HepG2 (cell line): Measurements from ENCODE around the gene GPR65. TPM values are rescaled to one million over a fixed set of nuclear protein-coding genes. Genes with fewer than 3 reads are reported as not detected.

ENCODE experiments used
- DNMT3B ChIP-seq: conservative IDR thresholded peaks from 2 replicates; pipeline ENCODE4 v1.6.1; 2016; ENCODE audit warnings: missing biosample characterization, control low read depth
- ELF4 ChIP-seq: sonication (generic); formaldehyde crosslinking; IDR thresholded peaks from 2 replicates; pipeline ENCODE4 v1.5.0; 2020; ENCODE audit warnings: missing genetic modification reagents, mild to moderate bottlenecking, moderate library complexity, borderline replicate concordance
- FOSL2 ChIP-seq: sonication (generic); formaldehyde crosslinking; IDR thresholded peaks from 2 replicates; pipeline ENCODE4 v1.4.0; 2020; ENCODE audit warnings: missing genetic modification reagents
- KLF13 ChIP-seq: sonication (generic); formaldehyde crosslinking; IDR thresholded peaks from 2 replicates; pipeline ENCODE4 v1.4.0; 2020; ENCODE audit warnings: mild to moderate bottlenecking, missing genetic modification reagents
- LCORL ChIP-seq, 2 experiments: fragments of 450-650 bp in 1 of 2; sonication (generic) in 1 of 2; formaldehyde crosslinking in 1 of 2; IDR thresholded peaks; 2 replicates each; pipeline versions ENCODE4 v1.5.0 to v1.6.1; 2017 to 2020; ENCODE audit warnings: antibody characterized with exemption in 1 of 2, missing genetic modification reagents in 1 of 2
- MAFK ChIP-seq, 2 experiments: IDR thresholded peaks in 1 of 2; conservative IDR thresholded peaks in 1 of 2; 2 replicates each; pipeline ENCODE4 v1.6.1; 2011; ENCODE audit warnings: improper control_type of control experiment in 2 of 2, low read length in 2 of 2
- MTA3 ChIP-seq: sonication (generic); formaldehyde crosslinking; IDR thresholded peaks from 2 replicates; pipeline ENCODE4 v1.4.0; 2020; ENCODE audit warnings: missing genetic modification reagents
- ONECUT2 ChIP-seq: sonication (generic); formaldehyde crosslinking; IDR thresholded peaks from 2 replicates; pipeline ENCODE4 v1.4.0; 2020; ENCODE audit warnings: missing genetic modification reagents
- PHF5A ChIP-seq: IDR thresholded peaks from one replicate; pipeline ENCODE4 v1.6.1; 2018; ENCODE audit warnings: low read depth, missing genetic modification reagents; ENCODE audit not compliant: unreplicated experiment
- PHF8 ChIP-seq: sonication (generic); formaldehyde crosslinking; IDR thresholded peaks from 2 replicates; pipeline ENCODE4 v1.5.0; 2020; ENCODE audit warnings: missing genetic modification reagents
- SOX13 ChIP-seq, 3 experiments: fragments of 450-650 bp in 1 of 3; sonication (generic) in 1 of 3; formaldehyde crosslinking in 1 of 3; IDR thresholded peaks in 2 of 3; conservative IDR thresholded peaks in 1 of 3; 2 replicates each; pipeline versions ENCODE4 v1.5.0 to v1.6.1; 2016 to 2020; ENCODE audit warnings: antibody characterized with exemption in 1 of 3, mild to moderate bottlenecking in 1 of 3, missing compliant biosample characterization in 1 of 3, missing genetic modification reagents in 1 of 3, moderate library complexity in 1 of 3
- SRSF9 ChIP-seq: fragments of 200-400 bp; formaldehyde crosslinking; IDR thresholded peaks from 2 replicates; pipeline ENCODE4 v1.6.1; 2018; ENCODE audit warnings: borderline replicate concordance, mild to moderate bottlenecking, low read depth, low read length; ENCODE audit not compliant: insufficient read depth, poor library complexity, severe bottlenecking
- ZFP41 ChIP-seq: sonication (generic); formaldehyde crosslinking; IDR thresholded peaks from 2 replicates; pipeline ENCODE4 v1.4.0; 2020; ENCODE audit warnings: mild to moderate bottlenecking, missing genetic modification reagents, borderline replicate concordance
- ZNF367 ChIP-seq: sonication (generic); formaldehyde crosslinking; IDR thresholded peaks from 2 replicates; pipeline ENCODE4 v1.4.0; 2020; ENCODE audit warnings: missing genetic modification reagents, borderline replicate concordance
- ZNF431 ChIP-seq: sonication (generic); formaldehyde crosslinking; IDR thresholded peaks from 2 replicates; pipeline ENCODE4 v1.9.0; 2022; ENCODE audit warnings: missing genetic modification reagents, low read depth, mild to moderate bottlenecking, borderline replicate concordance
- ZNF557 ChIP-seq: sonication (generic); formaldehyde crosslinking; IDR thresholded peaks from 2 replicates; pipeline ENCODE4 v1.4.0; 2020; ENCODE audit warnings: missing genetic modification reagents
- ZNF879 ChIP-seq: sonication (generic); formaldehyde crosslinking; IDR thresholded peaks from 2 replicates; pipeline ENCODE4 v1.8.1; 2023; ENCODE audit warnings: missing genetic modification reagents
- ZZZ3 ChIP-seq: sonication (generic); formaldehyde crosslinking; IDR thresholded peaks from 2 replicates; pipeline ENCODE4 v1.4.0; 2020; ENCODE audit warnings: missing genetic modification reagents, mild to moderate bottlenecking, borderline replicate concordance
- polyA plus RNA-seq, 8 experiments: library from polyadenylated mRNA; depleted of rRNA in 3 of 8; stranded (reverse) in 7 of 8; unstranded in 1 of 8; fragments of >200 nt; fragmentation: Illumina TruSeq in 4 of 8; extraction: Trizol in 4 of 8; gene quantifications; 2 replicates each; pipeline versions ENCODE4 v1.2.1 to v1.2.3, GENCODE V29; 2011 to 2016; ENCODE audit warnings: low read depth in 4 of 8, missing spikeins in 1 of 8, mixed read lengths in 1 of 8; ENCODE audit not compliant: insufficient read depth in 1 of 8
- total RNA-seq, 5 experiments: library from RNA; depleted of rRNA; stranded (reverse); fragments of >200 nt; fragmentation: Illumina TruSeq; extraction: Trizol; gene quantifications; 2 replicates each; pipeline ENCODE4 v1.2.3, GENCODE V29; 2016; ENCODE audit warnings: low read depth in 1 of 5
- TF ChIP-seq, protein P1 (sequence below): sonication (generic); formaldehyde crosslinking; IDR thresholded peaks from 2 replicates; pipeline ENCODE4 v1.4.0; 2020; ENCODE audit warnings: low read depth, mild to moderate bottlenecking, missing genetic modification reagents
- TF ChIP-seq, protein P2 (sequence below): IDR thresholded peaks from 2 replicates; pipeline ENCODE4 v1.6.1; 2016; ENCODE audit warnings: control low read depth
- TF ChIP-seq, protein P3 (sequence below): sonication (generic); formaldehyde crosslinking; IDR thresholded peaks from 2 replicates; pipeline ENCODE4 v1.8.1; 2023; ENCODE audit warnings: missing genetic modification reagents, inconsistent platforms, borderline replicate concordance

GPR65 gene
- total and polyA plus RNA-seq, 2 of the 13 experiments (the other 11 are each of a cell fraction or from before 2014, with no cell fraction given): not detected

DNA sequence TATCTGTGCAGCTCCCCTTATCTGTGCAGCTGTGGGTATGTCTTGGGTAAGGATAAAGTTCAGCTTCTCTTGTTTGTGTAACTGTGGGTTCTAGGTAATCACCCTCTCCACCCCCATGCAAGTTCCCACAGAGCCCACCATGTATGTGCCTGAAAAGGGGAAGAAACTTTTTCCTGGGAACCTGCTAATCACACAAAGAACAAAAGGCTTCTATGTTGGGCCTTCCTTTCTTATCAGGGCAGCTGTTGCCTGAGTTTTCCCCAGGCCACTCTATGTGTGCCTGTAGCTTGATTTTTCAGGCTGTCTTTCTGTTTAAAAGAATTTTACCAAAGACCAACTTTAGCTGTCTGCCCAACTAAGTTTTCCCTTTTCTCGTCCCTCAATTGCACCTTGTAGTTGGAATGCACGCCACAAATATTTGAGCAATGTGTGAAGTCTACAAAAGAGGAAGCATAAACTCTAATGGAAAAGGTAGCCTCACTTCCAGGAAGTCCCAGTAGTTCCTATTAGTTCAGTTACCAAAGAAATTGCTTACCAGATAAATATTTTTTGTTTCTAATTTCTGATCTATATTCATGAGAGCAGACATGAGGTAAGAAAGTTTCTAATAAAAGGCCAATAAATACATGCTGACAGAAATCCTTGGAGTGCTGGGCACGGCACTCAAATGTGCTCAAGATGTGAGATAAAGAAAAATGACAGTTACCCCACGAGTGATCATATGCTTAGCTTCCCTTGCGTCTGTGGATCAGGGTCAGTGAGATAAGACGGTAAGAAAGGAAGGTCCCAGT lies 9.2 kb upstream of the GPR65 start (continued):
- TF ChIP-seq FOSL2 (CRISPR knock-in tag) (no peak), ZNF557 (no peak), LCORL (IDR thresholded peaks at IDR 0.05) (no peak), LCORL (CRISPR knock-in tag; IDR thresholded peaks at IDR 0.05) (no peak), MAFK (conservative IDR thresholded peaks at IDR 0.05 in 1 of 2, IDR thresholded peaks at IDR 0.05 in 1 of 2; ENCODE audit: low read length in 2 of 2) (no peak), ZFP41 (CRISPR knock-in tag) (no peak), ELF4 (CRISPR knock-in tag) (no peak), PHF5A (no peak), ZNF879 (CRISPR knock-in tag) (no peak), ONECUT2 (CRISPR knock-in tag) (no peak), ZNF367 (CRISPR knock-in tag) (no peak), SRSF9 (no peak), DNMT3B (CRISPR knock-in tag) (no peak), SOX13 (IDR thresholded peaks at IDR 0.05) (no peak), SOX13 (CRISPR knock-in tag; conservative IDR thresholded peaks at IDR 0.05 in 1 of 2, IDR thresholded peaks at IDR 0.05 in 1 of 2) (peak in 1 of 2 experiments; percentile 69; a peak in 2 of 4 replicates), ZZZ3 (no peak), KLF13 (CRISPR knock-in tag) (no peak), MTA3 (CRISPR knock-in tag) (no peak), ZNF431 (CRISPR knock-in tag) (no peak), PHF8 (no peak)
- TF ChIP-seq, protein P1, sequence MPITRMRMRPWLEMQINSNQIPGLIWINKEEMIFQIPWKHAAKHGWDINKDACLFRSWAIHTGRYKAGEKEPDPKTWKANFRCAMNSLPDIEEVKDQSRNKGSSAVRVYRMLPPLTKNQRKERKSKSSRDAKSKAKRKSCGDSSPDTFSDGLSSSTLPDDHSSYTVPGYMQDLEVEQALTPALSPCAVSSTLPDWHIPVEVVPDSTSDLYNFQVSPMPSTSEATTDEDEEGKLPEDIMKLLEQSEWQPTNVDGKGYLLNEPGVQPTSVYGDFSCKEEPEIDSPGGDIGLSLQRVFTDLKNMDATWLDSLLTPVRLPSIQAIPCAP: no peak
- TF ChIP-seq, protein P2, sequence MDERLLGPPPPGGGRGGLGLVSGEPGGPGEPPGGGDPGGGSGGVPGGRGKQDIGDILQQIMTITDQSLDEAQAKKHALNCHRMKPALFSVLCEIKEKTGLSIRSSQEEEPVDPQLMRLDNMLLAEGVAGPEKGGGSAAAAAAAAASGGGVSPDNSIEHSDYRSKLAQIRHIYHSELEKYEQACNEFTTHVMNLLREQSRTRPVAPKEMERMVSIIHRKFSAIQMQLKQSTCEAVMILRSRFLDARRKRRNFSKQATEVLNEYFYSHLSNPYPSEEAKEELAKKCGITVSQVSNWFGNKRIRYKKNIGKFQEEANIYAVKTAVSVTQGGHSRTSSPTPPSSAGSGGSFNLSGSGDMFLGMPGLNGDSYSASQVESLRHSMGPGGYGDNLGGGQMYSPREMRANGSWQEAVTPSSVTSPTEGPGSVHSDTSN (CRISPR knock-in tag): no peak
- TF ChIP-seq, protein P3, sequence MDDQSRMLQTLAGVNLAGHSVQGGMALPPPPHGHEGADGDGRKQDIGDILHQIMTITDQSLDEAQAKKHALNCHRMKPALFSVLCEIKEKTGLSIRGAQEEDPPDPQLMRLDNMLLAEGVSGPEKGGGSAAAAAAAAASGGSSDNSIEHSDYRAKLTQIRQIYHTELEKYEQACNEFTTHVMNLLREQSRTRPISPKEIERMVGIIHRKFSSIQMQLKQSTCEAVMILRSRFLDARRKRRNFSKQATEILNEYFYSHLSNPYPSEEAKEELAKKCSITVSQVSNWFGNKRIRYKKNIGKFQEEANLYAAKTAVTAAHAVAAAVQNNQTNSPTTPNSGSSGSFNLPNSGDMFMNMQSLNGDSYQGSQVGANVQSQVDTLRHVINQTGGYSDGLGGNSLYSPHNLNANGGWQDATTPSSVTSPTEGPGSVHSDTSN: no peak
